ENCODE results near the gene IKBKG. TPM values are rescaled to one million over a fixed set of nuclear protein-coding genes. Genes with fewer than 3 reads are reported as not detected.
A peak's percentile ranks its signal among the peaks of the same experiment; 100 is the strongest.

IKBKG gene
- total and polyA plus RNA-seq, 2 of the 4 experiments (the other 2 are of a cell fraction) = 16.5 to 38.2 TPM

GRCh38 chrX:154517101-154517781 lies 30.2 kb upstream of the IKBKG start:
- Histone ChIP-seq H3K18ac (ENCODE audit: low read depth, low read length) (no peak overlapping the region; the same call in 1 of the 2 replicates), H3K79me1 (ENCODE audit: low read depth in 1 of 2, low read length in 2 of 2) (peaks cover 8 to 12% of the 10 kb centered on the region in 2 experiments; a peak in 2 of 4 replicates), H3K4me2 (ENCODE audit: low read depth, low read length) (peak overlapping the region; percentile 27; the same call in 1 of the 2 replicates), H4K20me1 (ENCODE audit: insufficient read depth, low read length) (no peaks in the 10 kb centered on the region), H3K36me3 (ENCODE audit: control insufficient read depth, insufficient read depth, low read length) (no peaks in the 10 kb centered on the region), H3K56ac (ENCODE audit: extremely low read depth, insufficient read depth, low read length) (no peak overlapping the region), H3K9ac (ENCODE audit: low read depth, low read length) (peak overlapping the region; percentile 41; the same call in 1 of the 2 replicates), H2BK20ac (ENCODE audit: low read depth, low read length) (no peak overlapping the region), H3K4me1 (ENCODE audit: control insufficient read depth, insufficient read depth, low read length) (peaks cover 8% of the 10 kb centered on the region; the same call in 1 of the 2 replicates), H4K8ac (ENCODE audit: low read depth in 2 of 2, low read length in 2 of 2) (peak overlapping the region; percentile 40 to 83; a peak in 2 of 4 replicates), H2BK5ac (ENCODE audit: low read depth, low read length, poor library complexity, severe bottlenecking) (no peak overlapping the region), H4K5ac (ENCODE audit: low read depth, low read length) (peak overlapping the region; percentile 39; the same call in 1 of the 2 replicates), H3K4ac (ENCODE audit: low read depth, low read length) (peak overlapping the region; percentile 45; the same call in 1 of the 2 replicates), H2AK9ac (replicated peaks; ENCODE audit: low read depth, low read length, poor library complexity) (peak overlapping the region; percentile 72), H3K4me3 (ENCODE audit: insufficient read depth, low read depth, low read length) (no peak overlapping the region), H4K91ac (ENCODE audit: insufficient read depth, low read depth, low read length) (peak overlapping the region; percentile 73), H3K27me3 (ENCODE audit: control insufficient read depth, insufficient read depth, low read length) (no peaks in the 10 kb centered on the region), H2BK120ac (ENCODE audit: low read depth, low read length) (no peak overlapping the region), H2AK5ac (ENCODE audit: low read depth, low read length) (peak overlapping the region; percentile 10; the same call in 1 of the 2 replicates), H3K14ac (replicated peaks; ENCODE audit: low read depth, low read length) (no peak overlapping the region), H3K9me3 (ENCODE audit: control insufficient read depth, insufficient read depth, low read length) (no peaks in the 10 kb centered on the region), H3K9me1 (ENCODE audit: insufficient read depth, low read length) (peaks cover 3% of the 10 kb centered on the region), H3K27ac (ENCODE audit: insufficient read depth, low read length) (peak overlapping the region; percentile 87; the same call in 1 of the 2 replicates), H2AFZ (replicated peaks; ENCODE audit: low read length, poor library complexity) (peak overlapping the region; percentile 70), H3K23ac (ENCODE audit: low read depth, low read length) (no peak overlapping the region), H2BK15ac (ENCODE audit: low read depth, low read length) (no peak overlapping the region)
- WGBS, 2 experiments (ENCODE audit: extremely low coverage in 2 of 2, insufficient read length in 1 of 2) = 49% methylated on average over 14 of the region's 25 CpGs; no CpG with 5 or more reads in 1 of the 2 experiments
- no peak for DNase-seq
- intact Hi-C loops (cut with micrococcal nuclease) (loop anchor here (2.0 kb wide), 2 partner anchors 26 to 30 kb away; partner anchors contain the start of genes G6PD, IKBKG and SLC10A3), dilution Hi-C loops (cut with HindIII; ENCODE audit: low sequenced_read_pairs, unreplicated experiment) (no loop called here), in situ Hi-C loops (cut with MboI; ENCODE audit: low sequenced_read_pairs) (no loop called here)
- no peak; the same call in 1 of the 2 replicates for ATAC-seq (ENCODE audit: low read depth)
- POLR2A ChIA-PET (ENCODE audit: unreplicated experiment) = no interaction called here
- no TSS peak for BruUV-seq (replicated peaks)
- CTCF ChIA-PET = no interaction called here
- TF ChIP-seq FOS (IDR thresholded peaks at IDR 0.05; ENCODE audit: low read depth, low read length) = no peak
- TF ChIP-seq CHD1 (IDR thresholded peaks at IDR 0.05; ENCODE audit: low read depth, low read length) = no peak
- TF ChIP-seq POLR2A (IDR thresholded peaks at IDR 0.05; ENCODE audit: low read depth, low read length) = no peak
- no peak for TF ChIP-seq RAD21 (IDR thresholded peaks at IDR 0.05; ENCODE audit: low read length)
- TF ChIP-seq MAFK (IDR thresholded peaks at IDR 0.05; ENCODE audit: low read depth, low read length) = no peak
- TF ChIP-seq ELK1 (IDR thresholded peaks at IDR 0.05; ENCODE audit: borderline replicate concordance, low read depth, low read length) = no peak
- no peak for TF ChIP-seq MXI1 (IDR thresholded peaks at IDR 0.05; ENCODE audit: borderline replicate concordance, low read depth, low read length)
- TF ChIP-seq CTCF (conservative IDR thresholded peaks at IDR 0.05; ENCODE audit: low read depth, low read length) = no peak
- TF ChIP-seq RFX5 (IDR thresholded peaks at IDR 0.05; ENCODE audit: low read depth, low read length) = no peak
- no peak for TF ChIP-seq BHLHE40 (IDR thresholded peaks at IDR 0.05; ENCODE audit: low read depth, low read length)
- TF ChIP-seq RCOR1 (IDR thresholded peaks at IDR 0.05; ENCODE audit: insufficient replicate concordance, low read length) = no peak
- TF ChIP-seq CEBPB (IDR thresholded peaks at IDR 0.05; ENCODE audit: low read depth, low read length) = no peak
- no peak for TF ChIP-seq MAZ (IDR thresholded peaks at IDR 0.05; ENCODE audit: borderline replicate concordance, low read depth, low read length)
- no peak for TF ChIP-seq NFE2L2 (IDR thresholded peaks at IDR 0.05; ENCODE audit: low read depth, low read length)
